NCI-H2107 (cell line): Measurements from ENCODE around the gene BCAT1.
"Not testable (repeated sequence)": the region's sequence is repeated elsewhere in the genome, so short reads cannot be mapped to it uniquely, and the experiment has no call there.

ENCODE experiments used
- DNase-seq: peaks from one replicate; lab custom pipeline; 2025; lab: John Stamatoyannopoulos, UW

BCAT1 gene

GRCh38 chr12:24956351-24956750 lies 7.5 kb upstream of the BCAT1 start:
- DNase-seq: not testable (repeated sequence)

GRCh38 chr12:24955853-24956252 lies 7.0 kb upstream of the BCAT1 start:
- no peak for DNase-seq

- no peak for DNase-seq
Observed at GRCh38 chr12:24955389-24955788, 6.5 kb upstream of the BCAT1 start.

- DNase-seq: no peak
Observed at GRCh38 chr12:24954261-24954660, 5.4 kb upstream of the BCAT1 start.

- DNase-seq: no peak
Observed at GRCh38 chr12:24952389-24952788, 3.5 kb upstream of the BCAT1 start.

- DNase-seq: no peak
Observed at GRCh38 chr12:24950231-24950834, 1.4 kb upstream of the BCAT1 start.

- no peak for DNase-seq
Observed at GRCh38 chr12:24948420-24948756, 513 bp downstream of the BCAT1 start.

- no peak for DNase-seq
Observed at GRCh38 chr12:24947541-24948419, 1.1 kb downstream of the BCAT1 start.

- no peak for DNase-seq
Observed at GRCh38 chr12:24945845-24946244, 3.1 kb downstream of the BCAT1 start.

- DNase-seq: no peak
Observed at GRCh38 chr12:24945039-24945438, 3.9 kb downstream of the BCAT1 start.

GRCh38 chr12:24944601-24944975 lies 4.3 kb downstream of the BCAT1 start:
- no peak for DNase-seq

- DNase-seq: no peak
Observed at GRCh38 chr12:24943947-24944600, 4.8 kb downstream of the BCAT1 start.

- no peak for DNase-seq
Observed at GRCh38 chr12:24940157-24940556, 8.7 kb downstream of the BCAT1 start.

GRCh38 chr12:24939551-24939950 lies 9.3 kb downstream of the BCAT1 start:
- not testable (repeated sequence) for DNase-seq

GRCh38 chr12:24938341-24938740 lies 10.6 kb downstream of the BCAT1 start:
- DNase-seq: no peak

- no peak for DNase-seq
Observed at GRCh38 chr12:24937553-24938244, 11.2 kb downstream of the BCAT1 start.

GRCh38 chr12:24933694-24934407 lies 15.1 kb downstream of the BCAT1 start:
- no peak for DNase-seq

- no peak for DNase-seq
Observed at GRCh38 chr12:24931666-24932405, 17.1 kb downstream of the BCAT1 start.

GRCh38 chr12:24929953-24930352 lies 18.9 kb downstream of the BCAT1 start:
- no peak for DNase-seq

GRCh38 chr12:24928533-24929306 lies 20.2 kb downstream of the BCAT1 start:
- not testable (repeated sequence) for DNase-seq
